Measurements from ENCODE around the gene INPP4B. TPM values are rescaled to one million over a fixed set of nuclear protein-coding genes. Genes with fewer than 3 reads are reported as not detected.

Gene INPP4B
- total RNA-seq, 2 experiments from 2014 or later = 55.7 to 60.5 TPM

GRCh38 chr4:142777045-142777743 is 68.9 kb downstream of the INPP4B start:
- intact Hi-C loops (cut with micrococcal nuclease) = no loop called here
- Mint-ChIP-seq H3K9me3 (no peaks in the 10 kb centered on the region), H3K27me3 (ENCODE audit: low read depth) (no peaks in the 10 kb centered on the region), H3K27ac (no peak overlapping the region), H3K4me1 (ENCODE audit: low read depth) (peaks cover 8% of the 10 kb centered on the region), H3K4me3 (no peak overlapping the region), H3K36me3 (ENCODE audit: low read depth) (peaks cover 7% of the 10 kb centered on the region)
- no peak for DNase-seq
- CTCF ChIA-PET = interaction anchor here (0.6 kb wide), 2 partner anchors 360 to 725 kb away, joined by 3 read pairs; no protein-coding TSS in a partner anchor

- no peak for DNase-seq
Measured at GRCh38 chr4:142776026-142776425, 70.1 kb downstream of the INPP4B start.

GRCh38 chr4:142773505-142773904 is 72.6 kb downstream of the INPP4B start:
- intact Hi-C loops (cut with micrococcal nuclease) = no loop called here
- DNase-seq = no peak
- H3K4me3 Mint-ChIP-seq = no peak overlapping the region
- CTCF ChIA-PET = no interaction called here
- peaks cover 6% of the 10 kb centered on the region for H3K4me1 Mint-ChIP-seq (ENCODE audit: low read depth)
- H3K9me3 Mint-ChIP-seq = no peaks in the 10 kb centered on the region
- no peaks in the 10 kb centered on the region for H3K27me3 Mint-ChIP-seq (ENCODE audit: low read depth)
- H3K36me3 Mint-ChIP-seq (ENCODE audit: low read depth) = no peaks in the 10 kb centered on the region
- H3K27ac Mint-ChIP-seq = no peak overlapping the region

More at GRCh38 chr4:142776026-142776425, 70.1 kb downstream of the INPP4B start:
- Mint-ChIP-seq H3K4me1 (ENCODE audit: low read depth) (peaks cover 8% of the 10 kb centered on the region), H3K36me3 (ENCODE audit: low read depth) (peaks cover 3% of the 10 kb centered on the region), H3K9me3 (no peaks in the 10 kb centered on the region), H3K27me3 (ENCODE audit: low read depth) (no peaks in the 10 kb centered on the region), H3K4me3 (no peak overlapping the region), H3K27ac (no peak overlapping the region)
- CTCF ChIA-PET = interaction anchor here (0.9 kb wide), 1 partner anchor 15 kb away, joined by 3 read pairs; no protein-coding TSS in a partner anchor
- intact Hi-C loops (cut with micrococcal nuclease) = no loop called here

GRCh38 chr4:142762280-142762679 is 83.8 kb downstream of the INPP4B start:
- DNase-seq = no peak
- Mint-ChIP-seq H3K27me3 (ENCODE audit: low read depth) (no peaks in the 10 kb centered on the region), H3K4me1 (ENCODE audit: low read depth) (peaks cover 7% of the 10 kb centered on the region), H3K9me3 (no peaks in the 10 kb centered on the region), H3K4me3 (no peak overlapping the region), H3K27ac (no peak overlapping the region), H3K36me3 (ENCODE audit: low read depth) (no peaks in the 10 kb centered on the region)
- intact Hi-C loops (cut with micrococcal nuclease) = no loop called here
- CTCF ChIA-PET = no interaction called here

GRCh38 chr4:142752202-142752786 is 93.8 kb downstream of the INPP4B start:
- Mint-ChIP-seq H3K27ac (no peak overlapping the region), H3K4me1 (ENCODE audit: low read depth) (peaks cover 1% of the 10 kb centered on the region), H3K27me3 (ENCODE audit: low read depth) (no peaks in the 10 kb centered on the region), H3K36me3 (ENCODE audit: low read depth) (no peaks in the 10 kb centered on the region), H3K4me3 (no peak overlapping the region), H3K9me3 (no peaks in the 10 kb centered on the region)
- CTCF ChIA-PET = interaction anchor here (0.6 kb wide), 1 partner anchor 51 kb away, joined by 3 read pairs; no protein-coding TSS in a partner anchor
- intact Hi-C loops (cut with micrococcal nuclease) = no loop called here
- DNase-seq = no peak

GRCh38 chr4:142743121-142743825 is 102.8 kb downstream of the INPP4B start:
- Mint-ChIP-seq H3K4me1 (ENCODE audit: low read depth) (no peaks in the 10 kb centered on the region), H3K9me3 (peaks cover 8% of the 10 kb centered on the region), H3K4me3 (no peak overlapping the region), H3K36me3 (ENCODE audit: low read depth) (no peaks in the 10 kb centered on the region), H3K27ac (no peak overlapping the region), H3K27me3 (ENCODE audit: low read depth) (no peaks in the 10 kb centered on the region)
- CTCF ChIA-PET = interaction anchor here (0.6 kb wide), 1 partner anchor 19 kb away, joined by 4 read pairs; no protein-coding TSS in a partner anchor
- no peak for DNase-seq
- intact Hi-C loops (cut with micrococcal nuclease) = loop anchor here (5.0 kb wide), 1 partner anchor 59 kb away; no protein-coding TSS in a partner anchor

GRCh38 chr4:142741995-142742394 is 104.1 kb downstream of the INPP4B start:
- intact Hi-C loops (cut with micrococcal nuclease) = loop anchor here (5.0 kb wide), 1 partner anchor 60 kb away; no protein-coding TSS in a partner anchor
- CTCF ChIA-PET = interaction anchor here (0.6 kb wide), 1 partner anchor 461 kb away, joined by 7 read pairs; no protein-coding TSS in a partner anchor

GRCh38 chr4:142728233-142728632 is 117.9 kb downstream of the INPP4B start:
- intact Hi-C loops (cut with micrococcal nuclease) = no loop called here
- no peak overlapping the region for H3K27ac Mint-ChIP-seq
- H3K27me3 Mint-ChIP-seq (ENCODE audit: low read depth) = no peaks in the 10 kb centered on the region
- H3K36me3 Mint-ChIP-seq (ENCODE audit: low read depth) = peaks cover 4% of the 10 kb centered on the region
- no peaks in the 10 kb centered on the region for H3K9me3 Mint-ChIP-seq
- peaks cover 4% of the 10 kb centered on the region for H3K4me1 Mint-ChIP-seq (ENCODE audit: low read depth)
- no peak overlapping the region for H3K4me3 Mint-ChIP-seq
- CTCF ChIA-PET = interaction anchor here (1.2 kb wide), 1 partner anchor 8 kb away, joined by 3 read pairs; no protein-coding TSS in a partner anchor
- no peak for DNase-seq

More at GRCh38 chr4:142741995-142742394, 104.1 kb downstream of the INPP4B start:
- Mint-ChIP-seq H3K36me3 (ENCODE audit: low read depth) (no peaks in the 10 kb centered on the region), H3K9me3 (peaks cover 8% of the 10 kb centered on the region), H3K4me1 (ENCODE audit: low read depth) (no peaks in the 10 kb centered on the region), H3K4me3 (no peak overlapping the region), H3K27me3 (ENCODE audit: low read depth) (no peaks in the 10 kb centered on the region), H3K27ac (no peak overlapping the region)
- DNase-seq = no peak

GRCh38 chr4:142727149-142727548 is 119.0 kb downstream of the INPP4B start:
- no peak for DNase-seq
- no peak overlapping the region for H3K4me3 Mint-ChIP-seq
- CTCF ChIA-PET = no interaction called here
- no peak overlapping the region for H3K27ac Mint-ChIP-seq
- H3K27me3 Mint-ChIP-seq (ENCODE audit: low read depth) = no peaks in the 10 kb centered on the region
- no peaks in the 10 kb centered on the region for H3K9me3 Mint-ChIP-seq
- peaks cover 4% of the 10 kb centered on the region for H3K36me3 Mint-ChIP-seq (ENCODE audit: low read depth)
- H3K4me1 Mint-ChIP-seq (ENCODE audit: low read depth) = peaks cover 5% of the 10 kb centered on the region
- intact Hi-C loops (cut with micrococcal nuclease) = no loop called here

GRCh38 chr4:142725886-142726285 is 120.2 kb downstream of the INPP4B start:
- Mint-ChIP-seq H3K27ac (no peak overlapping the region), H3K9me3 (no peaks in the 10 kb centered on the region), H3K36me3 (ENCODE audit: low read depth) (peaks cover 4% of the 10 kb centered on the region), H3K4me3 (no peak overlapping the region), H3K27me3 (ENCODE audit: low read depth) (no peaks in the 10 kb centered on the region), H3K4me1 (ENCODE audit: low read depth) (peaks cover 7% of the 10 kb centered on the region)
- intact Hi-C loops (cut with micrococcal nuclease) = no loop called here
- no peak for DNase-seq
- CTCF ChIA-PET = interaction anchor here (0.8 to 1.3 kb wide), 3 partner anchors 9 to 599 kb away, joined by 3 to 4 read pairs (median 3); no protein-coding TSS in a partner anchor

- intact Hi-C loops (cut with micrococcal nuclease) = loop anchor here (2.0 to 5.0 kb wide), 2 partner anchors 50 to 1414 kb away; no protein-coding TSS in a partner anchor
- H3K27ac Mint-ChIP-seq = no peak overlapping the region
- CTCF ChIA-PET = interaction anchor here (0.6 to 3.7 kb wide), 3 partner anchors 125 to 438 kb away, joined by 3 to 16 read pairs (median 11); partner anchors contain the start of gene INPP4B
- no peak for DNase-seq
- H3K4me1 Mint-ChIP-seq (ENCODE audit: low read depth) = peaks cover 32% of the 10 kb centered on the region
- H3K9me3 Mint-ChIP-seq = peaks cover 3% of the 10 kb centered on the region
- H3K36me3 Mint-ChIP-seq (ENCODE audit: low read depth) = peaks cover 14% of the 10 kb centered on the region
- H3K27me3 Mint-ChIP-seq (ENCODE audit: low read depth) = no peaks in the 10 kb centered on the region
- H3K4me3 Mint-ChIP-seq = no peak overlapping the region
Measured at GRCh38 chr4:142721187-142721586, 124.9 kb downstream of the INPP4B start.

Measured in activated naive CD4-positive, alpha-beta T cell treated with anti-CD3 and anti-CD28 coated beads for 36 hours (primary cell).